GM21367 (cell line): Measurements from ENCODE around the gene TH.

Experiments
- ATAC-seq: cut with Tn5 transposase; IDR thresholded peaks from one replicate; pipeline ENCODE4 v1.9.1; 2021; ENCODE audit not compliant: unreplicated experiment

TH gene

GRCh38 chr11:2171591-2172003 lies at the start of gene TH:
Gene TH, minus strand, starts transcription at chr11:2171815. Its CDS starts 29 bp downstream, at chr11:2171786.
- no peak for ATAC-seq

DNA sequence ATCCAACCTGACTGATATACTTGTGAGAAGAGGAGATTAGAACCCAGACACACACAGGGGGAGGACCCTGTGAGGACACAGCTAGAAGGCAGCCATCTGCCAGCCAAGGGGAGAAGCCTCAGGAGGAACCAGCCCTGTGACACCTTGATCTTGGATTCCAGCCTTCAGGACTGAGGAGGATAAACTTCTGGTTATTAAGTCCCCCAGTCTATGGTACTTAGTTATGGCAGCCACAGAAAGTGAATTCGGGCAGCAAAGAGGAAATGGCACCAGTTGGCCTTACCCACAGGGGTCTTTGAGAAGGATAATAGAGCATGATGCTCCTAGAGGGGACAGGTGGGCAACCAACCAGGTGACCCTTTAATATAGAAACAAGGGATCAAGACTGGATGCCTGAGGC lies 49.4 kb upstream of the TH start:
- ATAC-seq = no peak

DNA sequence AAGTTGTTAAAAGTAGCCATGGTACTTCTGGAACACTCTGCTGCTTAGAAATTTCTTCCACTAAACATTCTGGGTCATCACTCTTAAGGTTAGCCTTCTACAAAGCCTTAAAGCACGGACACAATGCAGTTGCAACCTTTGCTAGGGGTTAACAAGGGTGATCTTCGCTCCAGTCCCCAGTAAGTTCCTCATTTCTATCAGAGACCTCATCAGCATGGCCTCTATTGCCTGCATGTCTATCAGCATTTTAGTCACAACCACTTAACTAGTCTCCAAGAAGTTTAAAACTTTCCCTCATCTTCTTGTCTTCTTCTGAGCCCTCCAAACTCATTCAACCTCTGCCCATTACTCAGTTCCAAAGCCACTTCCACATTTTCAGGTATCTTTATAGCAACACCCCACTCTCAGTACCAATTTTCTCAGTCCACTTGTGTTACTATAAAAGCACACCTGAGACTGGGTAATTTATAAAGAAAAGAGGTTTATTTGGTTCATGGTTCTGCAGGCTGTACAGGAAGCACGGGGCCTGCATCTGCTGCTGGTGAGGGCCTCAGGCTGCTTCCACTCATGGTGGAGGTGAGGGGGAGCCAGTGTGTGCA lies 48.7 kb upstream of the TH start:
- ATAC-seq = no peak

- ATAC-seq = no peak
These were observed 47.9 kb upstream of the TH start for GRCh38 chr11:2219318-2220017.

- no peak for ATAC-seq
These were observed 46.5 kb upstream of the TH start for GRCh38 chr11:2218031-2218633.

GRCh38 chr11:2217211-2218030 lies 45.8 kb upstream of the TH start:
- no peak for ATAC-seq

DNA sequence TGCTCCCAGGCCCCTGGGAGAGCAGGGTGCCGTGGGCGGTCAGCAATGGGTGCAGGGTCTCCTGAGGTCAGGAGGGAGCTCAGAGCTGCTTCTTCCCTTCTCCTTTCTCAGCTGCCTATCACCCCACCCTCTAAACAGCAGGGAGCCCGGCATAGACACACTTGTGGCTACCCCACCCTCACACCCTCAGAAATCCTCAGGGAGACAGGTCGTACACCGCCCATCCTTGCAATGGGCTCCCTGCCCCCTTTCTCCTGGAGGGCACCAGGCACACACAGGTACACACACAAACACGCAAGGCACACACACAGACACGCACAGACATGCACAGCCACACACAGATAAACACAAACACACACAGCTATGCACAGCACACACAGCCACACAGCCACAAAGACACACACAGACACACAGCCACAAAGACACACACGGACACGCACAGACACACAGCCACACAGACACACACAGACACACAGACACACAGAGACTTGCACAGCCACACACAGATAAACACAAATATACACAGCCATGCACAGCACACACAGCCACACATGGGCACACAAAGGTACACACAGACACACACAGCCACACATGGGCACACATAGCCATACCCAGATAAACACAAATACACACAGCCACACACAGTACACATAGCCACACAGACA lies 44.9 kb upstream of the TH start:
- no peak for ATAC-seq

- no peak for ATAC-seq
These were observed 44.2 kb upstream of the TH start for GRCh38 chr11:2215561-2216399.

DNA sequence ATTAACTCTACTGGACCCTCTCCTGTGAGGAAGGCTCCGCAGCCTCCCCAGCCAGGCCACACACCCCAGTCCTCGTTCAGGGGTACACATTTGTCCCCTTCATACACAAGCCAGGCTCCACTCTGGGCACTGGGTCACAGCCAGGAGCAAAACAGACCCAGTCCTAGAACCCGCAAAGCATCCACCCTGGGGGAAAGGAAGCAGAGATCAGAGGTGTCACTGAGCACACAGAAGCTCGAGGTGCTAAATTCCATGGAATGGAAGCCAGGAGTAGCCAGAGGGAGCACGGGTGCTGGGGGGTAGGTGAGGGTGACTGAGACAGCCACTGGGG lies 43.6 kb upstream of the TH start:
- ATAC-seq = no peak

DNA sequence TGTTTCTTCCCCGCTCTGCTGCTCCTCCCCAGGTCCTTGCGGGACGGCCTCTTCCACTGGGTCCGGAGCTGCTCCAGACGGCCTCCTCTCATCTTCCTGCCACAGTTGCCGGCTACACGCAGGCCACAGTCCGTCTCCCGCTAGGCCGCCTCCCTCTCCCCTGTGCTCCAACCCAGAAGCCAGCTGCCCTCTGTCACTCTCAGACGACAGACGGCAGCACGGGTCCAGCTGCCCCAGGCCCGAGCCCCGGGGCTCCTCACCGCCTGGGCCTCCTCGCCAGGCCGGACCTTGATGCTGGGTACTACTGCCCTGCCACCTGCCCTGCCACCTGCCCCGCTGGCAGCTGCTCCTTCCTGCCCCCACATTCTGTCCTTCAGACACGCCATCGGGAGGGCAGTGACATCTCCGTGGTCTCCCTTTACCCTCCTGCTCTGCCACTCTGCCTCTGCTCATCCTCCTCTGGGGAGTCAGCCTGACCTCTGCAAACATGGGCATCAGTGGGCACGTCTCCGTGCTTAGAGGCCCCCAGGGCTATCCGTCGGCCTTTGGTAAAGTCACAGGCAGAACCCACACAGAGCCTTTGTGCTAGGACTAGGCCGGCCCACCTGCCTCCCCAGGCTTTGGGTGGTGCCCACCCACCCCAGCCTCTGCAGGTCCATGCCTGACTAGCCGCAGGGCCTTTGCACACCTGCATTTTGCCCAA lies 43.1 kb upstream of the TH start:
- no peak for ATAC-seq

DNA sequence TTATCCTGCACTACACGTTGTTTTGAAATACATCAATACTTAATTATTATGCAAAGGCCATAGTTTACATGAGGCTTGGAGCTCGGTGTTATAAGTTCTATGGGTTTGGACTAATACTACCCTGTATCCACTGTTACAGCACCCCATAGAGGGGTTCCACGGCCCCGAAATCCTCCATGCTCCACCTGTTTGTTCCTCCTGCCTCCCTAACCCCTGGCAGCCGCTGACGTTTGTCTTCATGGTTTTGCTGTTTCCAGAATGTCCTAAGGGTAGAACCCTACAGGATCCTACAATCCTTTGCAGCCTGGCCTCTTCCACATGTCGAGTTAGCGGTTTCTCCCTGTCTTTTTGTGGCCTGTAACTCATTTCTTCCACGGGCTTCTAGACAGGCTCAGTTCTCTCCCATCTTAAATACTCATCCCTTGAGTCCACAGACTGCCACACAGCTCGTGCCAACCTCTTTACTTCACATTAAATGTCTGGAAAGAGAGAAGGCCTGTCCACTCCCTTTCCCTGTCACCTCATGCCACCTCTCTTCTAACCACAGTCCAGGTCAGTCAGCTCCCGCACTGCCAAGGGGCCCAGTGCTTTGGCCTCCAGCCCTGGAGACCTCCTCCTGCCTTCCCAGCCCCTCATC lies 42.4 kb upstream of the TH start:
- ATAC-seq = no peak

GRCh38 chr11:2213384-2213842 lies 41.8 kb upstream of the TH start:
- no peak for ATAC-seq

DNA sequence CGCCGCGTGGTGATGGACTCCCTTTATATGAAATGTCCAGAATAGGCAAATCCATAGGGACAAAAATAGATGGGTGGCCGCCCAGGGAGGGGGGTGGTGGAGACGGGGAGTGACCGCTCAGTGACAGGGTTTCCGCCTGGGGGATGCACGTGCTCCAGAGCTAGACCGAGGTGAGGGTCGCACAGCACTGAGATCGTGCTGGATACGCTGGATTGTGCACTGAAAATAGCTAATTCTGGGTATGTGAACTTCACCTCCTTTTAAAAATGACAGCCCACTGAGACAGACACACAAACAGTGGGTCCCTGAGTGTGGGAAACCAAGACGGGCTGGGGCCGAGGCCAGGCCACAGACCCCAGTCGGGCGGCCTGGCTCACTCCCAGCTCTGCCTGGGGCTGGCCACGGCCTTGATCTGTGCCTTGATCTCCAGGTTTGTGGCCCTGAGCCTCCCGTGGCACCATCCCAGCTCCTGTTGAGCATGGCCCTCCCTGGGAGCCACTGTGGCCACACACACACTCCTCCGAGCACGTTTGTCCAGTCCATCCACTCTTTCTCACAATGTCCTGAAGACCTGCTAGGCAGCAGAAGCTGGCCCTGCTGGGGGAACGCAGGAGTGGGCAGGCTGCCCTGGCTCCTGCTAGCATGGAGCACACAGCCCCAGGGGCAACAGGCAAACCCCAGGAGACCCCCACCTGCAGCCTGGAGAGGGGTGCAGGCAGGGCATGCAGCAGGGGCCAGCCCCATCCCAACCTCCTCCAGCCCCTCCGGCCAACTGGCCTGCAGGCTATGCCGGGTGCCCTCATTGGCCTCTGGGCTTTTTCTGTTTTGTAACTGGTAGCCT lies 41.0 kb upstream of the TH start:
- no peak for ATAC-seq

- ATAC-seq = no peak
These were observed 39.7 kb upstream of the TH start for GRCh38 chr11:2211113-2211971.

- ATAC-seq = no peak
These were observed 38.9 kb upstream of the TH start for GRCh38 chr11:2210366-2211112.

- ATAC-seq = no peak
These were observed 38.3 kb upstream of the TH start for GRCh38 chr11:2209900-2210321.

- ATAC-seq = no peak
These were observed 37.8 kb upstream of the TH start for GRCh38 chr11:2209370-2209801.
